Measurements from ENCODE around the gene DGKA. TPM values are rescaled to one million over a fixed set of nuclear protein-coding genes. Genes with fewer than 3 reads are reported as not detected.
A peak's percentile ranks its signal among the peaks of the same experiment; 100 is the strongest.

The DGKA gene
- total RNA-seq, 1 donor from 2014 or later, result 24.2 TPM

DNA sequence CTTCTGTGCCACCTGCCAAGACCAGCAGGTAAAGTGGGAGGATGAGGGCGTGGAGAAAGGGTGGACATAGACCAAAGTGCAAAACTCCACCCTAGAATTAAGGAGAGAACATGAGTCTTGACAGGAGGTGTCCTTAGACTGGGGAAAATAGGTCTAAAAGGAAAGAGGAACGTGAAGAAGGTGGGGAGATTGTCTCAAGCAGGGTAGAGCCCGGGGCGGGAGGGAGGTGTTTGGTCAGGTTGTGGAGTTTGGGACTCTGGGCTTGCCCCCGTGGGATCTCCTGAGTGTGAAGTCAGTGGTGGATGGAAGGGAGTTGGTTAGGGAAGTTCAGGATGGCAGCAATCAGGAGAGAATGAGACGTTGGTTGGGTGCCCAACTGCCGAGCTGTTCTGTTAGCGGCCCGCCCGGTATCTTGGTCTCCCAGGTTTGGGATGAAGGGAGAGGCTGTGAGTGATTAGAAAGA lies 386 bp downstream of the DGKA start:
- no peak for DNase-seq (ENCODE audit: low read depth)

DNA sequence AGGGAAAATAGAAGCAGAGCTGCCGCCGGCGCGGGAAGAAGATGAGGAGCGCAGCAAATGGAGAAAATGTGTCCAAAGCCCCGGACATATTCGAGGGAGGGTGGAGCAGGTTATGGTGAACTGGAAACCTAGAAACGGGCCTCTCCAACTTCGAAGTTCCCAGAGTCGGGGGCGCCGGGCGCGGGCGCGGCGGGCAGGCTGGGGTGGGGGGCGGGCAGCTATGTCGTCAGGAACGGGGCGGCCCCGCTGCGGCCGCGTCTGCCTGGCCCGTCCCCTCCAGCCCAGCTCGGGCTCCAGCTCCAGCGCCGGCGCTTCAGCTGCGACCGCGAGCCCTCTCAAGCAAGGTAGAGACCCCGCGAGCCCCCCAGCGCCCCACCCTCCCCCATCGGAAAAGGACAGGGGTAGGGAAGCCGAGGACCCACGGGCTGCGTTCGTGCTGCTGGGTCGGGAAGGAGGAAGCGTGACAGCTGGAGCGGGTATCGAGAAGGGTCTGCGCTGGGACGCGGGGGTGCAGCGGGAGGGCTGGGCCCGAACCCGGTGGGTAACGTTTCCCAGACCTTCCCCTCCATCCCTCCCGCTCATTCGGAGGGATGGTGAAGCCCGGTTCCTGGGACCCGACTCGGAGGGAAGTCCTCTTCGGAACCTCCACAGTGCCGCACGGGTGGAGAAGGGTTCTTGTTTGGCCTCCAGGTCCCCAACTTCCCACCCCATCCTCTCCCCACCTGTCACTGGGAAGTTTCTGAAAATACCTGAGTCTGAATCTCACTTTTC lies 1.0 kb downstream of the DGKA start:
- DNase-seq (ENCODE audit: low read depth), result peak; percentile 42

GRCh38 chr12:55932551-55932910 lies 1.6 kb downstream of the DGKA start:
- peak; percentile 4 for DNase-seq (ENCODE audit: low read depth)

- DNase-seq (ENCODE audit: low read depth), result peak; percentile 42
Measured at GRCh38 chr12:55933169-55933798, 2.3 kb downstream of the DGKA start.

DNA sequence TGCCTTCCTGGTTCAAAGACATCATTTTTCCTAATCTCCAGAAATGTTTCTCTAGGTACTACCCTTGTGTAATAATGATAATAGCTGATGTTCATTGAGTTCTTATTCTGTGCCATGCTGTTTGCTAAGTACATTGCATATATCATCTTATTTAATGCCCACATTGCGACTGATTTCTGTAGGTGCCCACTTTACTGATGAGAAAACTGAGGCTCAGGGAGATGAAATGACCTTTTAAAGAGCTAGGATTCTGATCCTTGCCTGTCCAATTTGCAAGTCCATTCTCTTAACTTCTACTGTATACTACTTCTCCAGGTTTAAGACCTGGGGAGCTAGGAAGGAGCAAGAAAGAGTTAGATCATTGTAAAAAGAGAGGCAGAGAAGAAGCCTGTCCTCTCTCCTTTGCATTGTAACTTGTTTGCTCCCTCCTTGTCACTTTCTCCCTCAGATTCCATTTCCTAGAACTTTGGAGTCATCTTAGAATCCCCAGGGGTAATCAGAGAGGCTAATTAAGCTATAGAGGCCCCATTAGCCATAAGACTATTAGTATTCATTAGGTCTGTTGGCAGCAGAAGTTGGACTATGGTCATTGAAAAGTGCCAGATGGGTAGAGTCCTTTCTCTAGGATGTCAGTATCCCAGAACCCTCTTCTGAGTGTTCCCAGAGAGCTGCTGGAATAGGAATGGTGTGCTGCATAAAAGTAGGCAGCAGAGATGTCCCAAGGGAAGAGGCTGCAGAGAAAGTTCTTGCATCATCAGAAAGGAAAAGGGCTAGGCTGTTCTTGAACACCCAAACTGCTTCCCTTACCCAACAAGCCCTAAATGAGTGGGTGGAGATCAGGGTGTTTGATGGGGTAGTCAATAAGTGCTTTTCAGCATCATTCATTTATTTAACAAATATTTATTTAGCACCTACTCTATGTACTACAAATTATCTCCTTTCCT lies 3.1 kb downstream of the DGKA start:
- DNase-seq (ENCODE audit: low read depth), result no peak

GRCh38 chr12:55934773-55935172 lies 3.8 kb downstream of the DGKA start:
- DNase-seq (ENCODE audit: low read depth), result no peak

- no peak for DNase-seq (ENCODE audit: low read depth)
Measured at GRCh38 chr12:55935738-55936151, 4.8 kb downstream of the DGKA start.

DNA sequence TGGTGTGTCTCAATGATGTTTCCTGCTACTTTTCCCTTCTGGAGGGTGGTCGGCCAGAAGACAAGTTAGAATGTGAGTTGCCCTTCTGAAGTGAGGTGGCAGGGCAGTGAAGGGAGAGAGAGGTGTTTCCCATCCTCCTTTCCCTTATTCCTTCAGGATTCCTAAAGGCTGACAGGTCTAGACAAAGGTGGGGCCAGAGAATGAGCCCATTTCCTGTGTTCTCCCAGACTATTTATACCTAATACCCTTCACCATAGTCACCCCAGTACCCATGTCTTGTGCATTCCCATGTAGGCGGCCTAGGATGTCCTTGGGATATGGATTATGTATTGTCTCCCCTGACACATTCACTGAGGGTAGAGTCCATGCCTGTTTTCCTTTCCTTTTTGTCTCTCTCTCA lies 7.0 kb downstream of the DGKA start:
- DNase-seq (ENCODE audit: low read depth), result no peak

DNA sequence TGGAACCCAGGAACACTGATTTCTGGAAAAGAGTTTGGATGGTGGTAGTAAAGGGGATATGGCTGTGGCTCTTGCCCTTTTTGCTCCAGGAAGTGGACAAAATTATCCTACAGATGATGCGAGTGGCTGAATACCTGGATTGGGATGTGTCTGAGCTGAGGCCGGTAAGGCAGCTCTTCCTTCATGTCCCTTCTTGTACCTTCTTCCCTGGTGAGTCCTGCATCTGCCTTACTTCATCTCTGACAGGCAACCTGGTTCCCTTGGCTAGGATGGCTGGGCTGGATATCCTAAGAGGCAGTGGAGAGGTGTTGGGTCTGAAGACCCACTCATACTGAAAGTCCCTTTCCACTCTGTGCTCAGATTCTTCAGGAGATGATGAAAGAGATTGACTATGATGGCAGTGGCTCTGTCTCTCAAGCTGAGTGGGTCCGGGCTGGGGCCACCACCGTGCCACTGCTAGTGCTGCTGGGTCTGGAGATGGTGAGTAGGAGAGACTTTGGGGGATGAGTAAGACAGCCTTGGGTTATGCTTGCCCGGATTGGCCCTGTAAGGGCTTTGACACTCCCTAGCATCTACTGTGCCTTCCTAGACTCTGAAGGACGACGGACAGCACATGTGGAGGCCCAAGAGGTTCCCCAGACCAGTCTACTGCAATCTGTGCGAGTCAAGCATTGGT lies 8.0 kb downstream of the DGKA start:
- DNase-seq (ENCODE audit: low read depth), result no peak

GRCh38 chr12:55940065-55940732 lies 9.2 kb downstream of the DGKA start:
- DNase-seq (ENCODE audit: low read depth), result peak; percentile 87

- DNase-seq (ENCODE audit: low read depth), result no peak
Measured at GRCh38 chr12:55942055-55942454, 11.1 kb downstream of the DGKA start.

DNA sequence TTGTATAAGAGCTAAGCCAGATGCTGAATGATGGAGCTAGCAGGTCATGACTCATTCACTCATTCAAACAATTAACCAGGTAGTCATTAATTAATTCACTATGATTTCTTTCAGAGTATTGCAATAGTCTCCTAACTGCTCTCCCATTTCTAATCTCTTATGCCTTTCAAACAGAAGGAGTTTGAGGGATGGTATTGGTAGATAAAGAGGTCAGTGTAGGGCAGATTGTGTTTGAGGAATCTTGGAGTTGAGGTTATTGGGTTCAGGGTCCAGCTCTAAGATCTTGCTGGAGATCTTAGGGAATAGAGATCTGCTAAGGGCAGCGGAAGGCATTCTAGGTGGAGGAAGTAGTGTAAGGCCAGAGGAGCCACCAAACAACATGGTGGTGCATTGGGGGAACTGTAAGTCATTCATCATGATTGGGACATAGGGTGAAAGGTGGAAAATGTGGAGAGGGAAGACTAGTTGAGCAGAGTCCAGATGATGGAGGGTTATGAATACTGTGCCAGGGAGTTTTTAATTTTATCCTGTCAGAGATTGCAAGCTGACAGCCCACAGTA lies 11.7 kb downstream of the DGKA start:
- no peak for DNase-seq (ENCODE audit: low read depth)

DNA sequence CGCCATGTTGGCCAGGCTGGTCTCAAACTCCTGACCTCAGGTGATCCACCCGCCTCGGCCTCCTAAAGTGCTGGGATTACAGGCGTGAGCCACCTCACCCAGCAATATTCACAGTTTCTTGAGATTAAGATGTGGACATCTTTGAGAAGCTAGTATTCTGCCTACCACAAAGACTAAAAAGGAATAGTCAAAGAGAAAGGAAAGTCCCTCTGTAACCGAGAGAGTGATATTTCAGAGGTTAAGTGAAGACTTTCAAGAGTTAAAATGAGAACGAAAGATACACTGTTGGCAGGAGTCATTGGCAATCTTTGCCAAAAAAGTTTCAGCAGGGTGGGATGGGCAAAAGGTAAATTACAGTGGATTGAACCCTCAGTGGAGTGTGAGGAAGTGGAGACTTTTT lies 15.6 kb downstream of the DGKA start:
- no peak for DNase-seq (ENCODE audit: low read depth)

DNA sequence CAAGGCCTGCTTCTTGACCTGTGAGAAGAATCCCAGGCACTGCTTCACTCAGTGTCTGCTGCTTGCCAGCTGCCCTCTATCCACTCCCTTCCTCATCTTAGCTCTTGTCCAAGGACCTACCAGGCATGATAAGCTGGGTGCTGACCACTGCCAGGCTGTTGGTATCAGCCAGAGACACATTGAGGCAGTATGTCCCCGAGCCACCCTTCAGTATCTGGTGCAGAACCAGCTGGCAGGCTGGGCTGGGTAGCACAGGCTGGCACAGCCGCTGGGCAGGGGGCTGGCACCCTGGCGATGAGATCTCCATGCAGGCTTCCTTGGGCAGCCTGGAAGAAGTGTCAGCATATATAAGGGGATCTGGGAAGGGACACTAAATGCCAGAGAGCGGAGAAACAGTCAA lies 24.4 kb downstream of the DGKA start:
- DNase-seq (ENCODE audit: low read depth), result no peak

DNA sequence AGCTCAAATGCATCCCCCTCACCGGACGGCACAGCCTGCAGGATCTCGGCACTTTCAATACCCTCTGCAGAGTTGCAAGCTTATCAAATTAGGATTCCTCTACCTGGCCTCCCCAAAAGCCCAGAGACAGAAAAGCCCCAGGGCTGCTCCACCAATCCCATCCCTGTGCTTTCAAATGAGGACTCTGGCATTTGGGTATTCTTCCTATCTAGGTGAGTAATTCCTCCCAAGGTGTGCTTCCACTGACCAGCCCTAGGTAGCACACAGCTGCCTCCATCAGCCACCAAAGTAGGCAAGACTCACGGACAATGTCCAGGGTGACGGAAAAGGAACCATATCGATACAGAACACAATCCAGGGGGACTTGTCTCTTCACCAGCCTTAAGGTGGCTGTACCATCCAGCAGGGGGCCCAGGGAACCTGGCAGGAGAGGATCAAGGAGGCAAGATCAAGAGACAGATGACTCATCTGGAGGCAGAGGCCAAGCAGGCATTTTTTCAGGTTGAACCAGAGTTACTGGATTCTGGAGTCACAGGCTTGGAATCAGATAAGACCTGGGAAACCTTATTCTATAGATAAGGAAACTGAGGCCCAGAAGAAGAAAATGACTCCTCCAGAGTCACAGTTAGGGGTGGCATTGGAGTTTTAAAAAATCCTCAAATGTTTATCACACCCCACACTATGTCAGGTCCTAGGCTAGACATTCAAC lies 25.0 kb downstream of the DGKA start:
- no peak for DNase-seq (ENCODE audit: low read depth)

- DNase-seq (ENCODE audit: low read depth), result no peak
Measured at GRCh38 chr12:55957106-55957859, 26.3 kb downstream of the DGKA start.

GRCh38 chr12:55963760-55964159 lies 32.8 kb downstream of the DGKA start:
- DNase-seq (ENCODE audit: low read depth), result no peak

DNA sequence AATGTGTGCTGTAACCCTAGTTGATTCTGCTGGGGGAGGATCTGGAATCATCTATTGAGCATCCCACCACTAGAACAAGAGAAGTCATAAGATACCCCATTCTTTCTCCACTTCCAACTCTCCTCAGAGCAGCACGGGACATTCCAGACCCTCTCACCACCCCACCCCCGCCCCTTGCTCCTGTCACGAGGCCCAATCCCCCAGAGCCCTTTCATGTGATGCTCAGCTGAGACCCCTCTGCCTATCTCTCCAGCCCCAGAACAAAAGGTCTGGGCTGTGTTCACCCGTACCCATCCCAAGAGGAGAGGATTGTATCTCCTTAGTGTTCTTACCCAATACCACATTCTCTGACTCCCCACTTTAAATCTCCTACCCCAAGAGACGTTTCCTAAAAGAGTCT lies 34.3 kb downstream of the DGKA start:
- no peak for DNase-seq (ENCODE audit: low read depth)

DNA sequence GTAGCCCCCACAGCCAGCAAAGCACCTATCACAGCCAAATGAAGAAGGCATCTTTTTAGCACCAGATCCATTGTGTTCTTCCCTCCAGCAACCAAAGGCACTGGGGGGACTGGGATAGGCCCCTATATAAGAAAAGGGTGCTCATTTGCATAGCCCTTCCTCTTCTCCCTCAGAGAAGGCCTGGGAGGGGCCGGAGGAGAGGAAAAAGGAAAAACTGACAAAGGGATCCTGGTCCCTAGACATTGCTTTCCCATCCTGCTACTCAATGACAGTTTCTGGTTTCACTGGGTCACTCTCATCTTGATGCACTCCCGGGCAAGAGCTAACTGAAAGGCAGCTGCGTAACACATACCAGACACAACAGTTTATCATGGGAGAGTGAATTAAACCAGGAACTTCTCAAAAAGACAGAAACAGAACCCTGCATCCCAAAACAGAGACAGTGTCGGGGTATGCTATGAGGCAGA lies 35.0 kb downstream of the DGKA start, which contains the start of gene PMEL:
TSS of gene PMEL (minus strand) at position 102 of the 467 bp plus-strand sequence. CDS start at position 71, 31 bp downstream.
- DNase-seq (ENCODE audit: low read depth), result no peak
